ENCODE data around the gene MYOF.
"Not testable (repeated sequence)": the region's sequence is repeated elsewhere in the genome, so short reads cannot be mapped to it uniquely, and the experiment has no call there.

Gene MYOF

DNA sequence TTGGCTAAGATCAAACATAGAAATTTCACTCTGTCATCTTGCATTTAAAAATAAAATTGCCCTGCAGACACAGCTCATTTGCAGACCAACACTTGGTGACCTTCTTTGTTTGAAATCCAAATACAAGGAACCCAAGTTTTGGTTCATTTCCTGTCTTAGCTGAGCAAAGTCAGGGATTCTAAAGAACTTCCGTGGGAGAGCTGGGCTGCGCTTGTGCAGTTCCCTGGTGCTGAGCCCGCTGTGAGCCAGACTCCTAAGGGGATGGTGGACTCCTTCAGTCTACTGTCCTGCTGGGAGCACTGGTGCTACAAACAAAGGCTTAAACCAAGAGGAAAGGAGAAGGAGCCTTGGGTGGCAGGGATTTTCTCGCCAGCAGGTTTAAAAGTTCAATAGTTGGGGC is 60.0 kb downstream of the MYOF start:
- no peak for DNase-seq

DNA sequence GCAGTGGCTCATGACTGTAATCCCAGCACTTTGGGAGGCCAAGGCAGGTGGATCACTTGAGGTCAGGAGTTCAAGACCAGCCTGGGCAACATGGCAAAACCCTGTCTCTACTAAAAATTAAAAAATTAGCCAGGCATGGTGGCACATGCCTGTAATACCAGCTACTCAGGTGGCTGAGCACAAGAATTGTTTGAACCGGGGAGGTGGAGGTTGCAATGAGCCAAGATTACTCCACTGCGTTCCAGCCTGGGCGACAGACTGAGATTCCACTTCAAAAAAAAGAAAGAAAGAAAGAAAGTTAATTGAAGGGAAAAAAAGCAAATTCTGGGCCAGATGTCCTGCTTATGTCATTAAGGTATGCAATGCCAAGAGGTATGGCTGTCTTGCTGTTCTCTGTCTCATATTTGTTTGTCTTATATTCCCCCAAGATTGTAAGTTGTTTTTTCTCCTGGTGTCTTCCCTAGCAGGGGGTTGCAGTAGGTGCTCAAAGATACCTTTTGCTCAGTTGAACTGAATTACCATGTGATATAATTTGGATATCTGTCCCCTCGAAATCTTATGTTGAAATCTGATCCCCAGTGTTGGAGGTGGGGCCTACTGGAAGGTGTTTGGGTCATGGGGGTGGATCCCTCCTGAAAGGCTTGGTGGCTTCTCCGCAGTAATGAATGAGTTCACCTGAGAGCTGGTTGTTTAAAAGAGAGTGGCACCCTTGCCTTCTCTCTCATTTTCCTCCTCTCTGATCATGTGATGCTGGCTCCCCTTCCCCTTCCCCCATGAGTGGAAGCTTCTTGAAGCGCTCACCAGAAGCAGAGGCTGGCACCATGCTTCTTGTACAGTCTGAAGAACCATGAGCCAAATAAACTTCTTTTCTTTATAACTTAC is 60.9 kb downstream of the MYOF start:
- DNase-seq: no peak

DNA sequence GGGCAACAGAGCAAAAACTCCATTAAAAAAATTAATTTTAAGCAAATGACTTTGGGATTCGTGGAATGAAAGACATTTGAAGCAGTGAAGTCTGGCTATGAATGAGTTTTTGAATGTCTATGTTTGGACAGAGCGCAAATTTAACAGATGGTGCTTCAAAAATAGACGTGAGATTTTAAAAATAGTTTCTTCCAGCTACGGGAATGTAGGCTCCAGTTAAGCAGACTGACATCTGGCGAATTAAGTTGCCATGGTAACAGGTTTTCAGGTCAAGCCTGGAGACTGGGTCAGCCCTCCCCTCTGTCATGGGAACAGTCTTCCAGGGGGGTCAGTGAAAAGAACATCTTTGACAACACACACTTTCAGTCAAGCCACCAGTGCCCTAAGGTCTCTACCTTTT is 62.0 kb downstream of the MYOF start:
- DNase-seq: no peak

DNA sequence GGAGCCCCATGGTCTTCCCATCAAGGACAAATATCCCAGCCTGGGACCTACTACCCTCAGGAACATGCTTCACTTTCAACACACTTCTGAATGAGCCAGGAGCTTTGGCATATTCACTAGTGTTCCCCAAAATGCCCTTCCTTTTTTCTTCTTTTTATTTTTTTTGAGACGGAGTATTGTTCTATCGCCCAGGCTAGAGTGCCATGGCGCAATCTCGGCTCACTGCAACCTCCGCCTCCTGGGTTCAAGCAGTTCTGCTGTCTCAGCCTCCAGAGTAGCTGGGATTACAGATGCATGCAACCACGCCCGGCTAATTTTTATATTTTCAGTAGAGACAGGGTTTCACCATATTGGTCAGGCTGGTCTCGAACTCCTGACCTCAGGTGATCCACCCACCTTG is 63.1 kb downstream of the MYOF start:
- DNase-seq: not testable (repeated sequence)

DNA sequence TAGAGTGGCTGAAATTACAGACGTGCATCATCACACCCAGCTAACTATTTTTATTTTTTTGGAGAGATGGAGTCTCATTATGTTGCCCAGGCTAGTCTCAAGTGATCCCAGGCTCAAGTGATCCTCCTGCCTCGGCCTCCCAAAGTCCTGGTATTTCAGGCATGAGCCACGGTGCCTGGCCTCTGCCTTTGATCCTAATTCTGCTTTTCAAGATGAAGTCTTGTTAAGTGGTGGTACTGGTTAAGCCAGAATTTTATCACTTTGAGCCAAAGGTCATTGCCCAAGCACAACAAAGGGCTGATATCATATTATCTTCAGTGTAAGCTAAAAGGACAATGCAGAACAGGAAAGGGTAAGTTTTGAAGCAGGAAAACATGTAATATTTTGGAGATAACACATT is 64.2 kb downstream of the MYOF start:
- no peak for DNase-seq

DNA sequence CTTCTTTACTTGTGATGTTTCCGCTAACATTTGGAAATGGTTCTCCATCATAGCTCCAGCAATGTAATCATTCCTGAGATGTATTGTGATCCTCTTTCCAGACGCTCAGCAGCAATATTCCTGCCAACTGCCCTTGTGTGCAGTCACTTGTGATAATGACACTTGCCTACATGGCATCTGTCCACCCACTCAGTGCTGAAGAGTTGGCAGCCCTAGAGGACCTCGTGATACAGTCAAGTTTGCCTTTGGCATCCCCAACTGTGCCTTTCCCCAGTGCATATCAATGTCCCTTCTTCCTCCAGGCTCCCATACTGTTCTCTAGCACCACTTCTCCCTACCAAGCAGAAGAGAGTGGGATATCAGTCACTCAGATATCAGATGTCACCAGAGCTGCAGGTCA is 64.9 kb downstream of the MYOF start:
- DNase-seq: no peak

DNA sequence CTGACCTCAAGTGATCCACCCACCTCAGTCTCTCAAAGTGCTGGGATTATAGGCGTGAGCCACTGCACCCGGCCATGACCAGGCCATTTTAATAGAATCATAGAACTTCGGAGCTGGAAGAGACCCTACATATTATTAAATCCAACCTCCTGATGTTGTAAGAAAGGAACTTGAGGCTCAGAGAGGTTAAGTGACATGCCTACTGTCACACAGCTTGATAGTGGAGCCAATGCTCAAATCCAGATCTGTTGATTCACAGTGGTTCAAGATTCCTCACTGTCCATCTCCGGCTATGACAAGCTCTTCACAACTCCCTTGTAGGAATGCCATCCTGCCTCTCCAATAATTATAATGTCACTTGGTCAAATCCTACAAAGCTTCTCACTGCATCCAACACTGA is 65.3 kb downstream of the MYOF start:
- DNase-seq: no peak

DNA sequence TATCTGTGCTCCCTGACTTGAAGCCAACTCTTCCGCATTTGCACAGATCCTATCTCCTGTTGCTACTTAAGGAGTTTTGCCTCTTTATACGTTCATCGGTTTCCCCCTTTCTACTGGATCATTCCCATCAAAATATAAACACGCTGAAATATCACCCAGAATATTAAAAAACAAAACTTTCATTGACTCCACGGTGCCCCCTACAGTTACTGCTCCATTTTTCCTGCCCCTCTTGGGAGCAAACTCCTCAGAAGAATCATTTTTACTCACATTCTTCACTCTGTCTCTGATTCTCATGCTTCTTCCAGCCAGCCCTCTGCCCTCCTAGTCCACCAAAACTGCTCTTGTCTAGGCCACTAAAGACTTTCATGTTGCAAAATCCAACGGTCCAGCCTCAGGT is 66.4 kb downstream of the MYOF start:
- DNase-seq: no peak

DNA sequence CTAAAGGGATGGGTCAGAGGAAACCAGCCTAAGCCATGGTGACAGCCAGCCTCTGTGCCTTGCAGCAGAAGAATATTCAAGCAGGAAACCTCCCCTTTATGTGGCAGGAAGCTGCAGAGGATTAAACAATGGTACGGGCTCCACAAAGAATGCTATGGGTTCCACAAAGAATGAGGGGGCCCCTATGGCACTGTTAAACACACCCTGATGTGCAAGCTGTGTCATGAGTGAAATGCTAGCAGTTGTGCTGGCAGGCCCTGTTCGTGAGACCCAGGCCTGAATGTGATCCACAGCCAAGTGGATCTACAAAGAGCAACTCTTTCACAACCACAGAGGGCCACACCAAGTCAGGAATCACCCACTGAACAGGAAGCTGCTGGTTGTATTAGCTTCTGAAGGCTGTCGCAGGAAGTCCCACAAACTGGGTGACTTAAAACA is 68.9 kb downstream of the MYOF start:
- DNase-seq: peak; percentile 17

DNA sequence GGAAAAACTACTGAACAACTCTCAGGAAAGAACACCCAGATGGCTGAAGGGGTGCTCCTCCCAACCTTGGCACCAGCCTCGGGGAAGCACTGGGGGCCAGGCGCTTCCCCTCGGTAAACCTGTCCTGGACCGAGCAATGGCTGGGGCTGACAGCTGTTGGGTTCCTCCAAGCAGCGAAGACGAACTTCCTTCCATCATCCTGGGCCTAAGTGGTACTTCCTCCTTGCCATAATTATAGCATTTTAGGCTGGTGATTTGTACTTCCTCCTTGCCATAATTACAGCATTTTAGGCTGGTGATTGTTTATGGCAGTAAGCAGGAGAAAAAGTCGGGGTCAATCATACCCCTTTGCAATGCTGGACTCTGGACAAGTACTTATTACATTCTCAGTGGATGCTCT is 69.3 kb downstream of the MYOF start:
- DNase-seq: no peak

DNA sequence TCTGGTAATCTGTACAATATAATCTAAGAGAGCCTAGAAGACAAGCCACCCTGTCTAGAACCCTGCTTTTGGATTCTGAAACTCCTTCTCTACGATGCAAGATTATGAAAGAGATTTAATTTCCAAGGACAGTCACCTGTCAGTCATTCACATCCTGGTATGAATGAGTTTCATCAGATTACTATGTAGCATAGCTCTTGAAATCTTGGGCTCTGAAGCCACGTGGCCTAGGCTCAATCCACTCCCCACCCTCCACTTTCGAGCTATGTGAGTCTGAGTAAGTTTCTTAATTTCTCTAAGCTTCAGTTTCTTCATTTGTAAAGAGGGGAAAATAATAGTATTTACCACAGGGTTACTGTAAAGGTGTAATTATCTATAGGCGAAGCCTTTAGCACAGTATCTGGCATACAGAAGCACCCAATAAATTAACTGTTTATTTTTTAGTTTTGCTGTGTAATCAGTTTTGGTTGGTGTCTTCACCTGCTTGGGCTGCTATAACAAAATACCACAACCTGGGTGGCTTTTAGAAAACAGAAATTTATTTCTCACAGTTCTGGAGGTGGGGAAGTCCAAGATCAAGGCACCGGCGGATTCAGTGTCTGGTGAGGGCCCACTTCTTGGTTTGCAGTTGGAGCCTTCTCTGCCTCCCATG is 71.3 kb downstream of the MYOF start:
- no peak for DNase-seq

DNA sequence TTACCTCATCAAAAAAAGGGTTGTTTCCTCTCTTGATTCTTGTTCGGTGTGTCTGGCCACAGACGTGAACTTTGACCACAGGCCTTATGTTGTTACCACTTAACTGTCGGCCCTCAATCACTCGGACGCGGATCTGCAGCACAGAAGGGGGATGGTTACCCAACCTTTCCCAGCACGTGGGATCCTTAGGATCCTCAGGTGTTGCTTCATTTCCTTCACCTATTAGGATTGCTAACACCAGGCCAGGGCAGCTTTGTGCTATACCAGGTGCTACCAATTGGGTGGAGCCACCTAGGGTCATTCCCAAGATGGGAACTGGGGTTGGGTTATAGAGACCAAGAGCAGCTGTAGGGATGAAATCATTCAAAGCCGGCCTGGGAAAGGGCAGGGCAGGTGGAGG is 73.4 kb downstream of the MYOF start:
- DNase-seq: no peak

DNA sequence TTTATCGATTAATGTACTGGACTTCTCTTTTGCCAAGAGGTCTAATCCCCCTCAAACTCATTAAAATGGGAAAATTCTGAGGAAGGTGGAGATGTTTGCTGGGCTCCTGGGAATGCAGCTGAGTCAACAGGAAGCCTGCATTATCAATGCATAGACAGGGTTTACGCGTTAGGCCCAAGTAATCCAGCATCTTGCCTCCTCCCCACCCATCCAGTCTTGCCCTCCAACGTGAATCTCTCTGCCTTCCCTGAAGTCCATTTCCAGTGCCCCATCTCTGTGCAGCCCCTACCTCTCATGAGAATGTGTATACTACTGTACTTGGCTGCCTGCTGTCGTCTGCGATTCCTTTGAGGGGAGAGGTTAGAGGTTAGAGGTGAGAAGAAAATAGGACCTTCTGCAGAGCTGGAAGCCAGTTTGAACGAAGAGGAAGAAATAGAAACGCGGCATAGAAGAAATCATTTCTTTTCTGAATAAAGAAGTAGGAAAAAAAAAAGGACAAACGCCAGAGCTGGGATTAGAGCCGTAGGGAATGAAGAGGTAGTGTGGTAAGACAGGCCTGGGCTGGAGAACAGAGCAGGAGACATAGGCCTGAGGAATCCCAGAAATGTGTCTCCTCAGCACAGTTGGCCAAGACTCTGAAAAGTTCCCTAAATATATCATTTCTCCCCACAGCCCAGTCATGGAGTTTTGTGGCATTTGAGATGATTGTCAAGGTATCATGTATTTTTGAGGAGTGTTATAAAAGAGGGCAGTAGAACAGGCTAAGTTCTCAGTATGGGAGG is 75.6 kb downstream of the MYOF start:
- DNase-seq: no peak

DNA sequence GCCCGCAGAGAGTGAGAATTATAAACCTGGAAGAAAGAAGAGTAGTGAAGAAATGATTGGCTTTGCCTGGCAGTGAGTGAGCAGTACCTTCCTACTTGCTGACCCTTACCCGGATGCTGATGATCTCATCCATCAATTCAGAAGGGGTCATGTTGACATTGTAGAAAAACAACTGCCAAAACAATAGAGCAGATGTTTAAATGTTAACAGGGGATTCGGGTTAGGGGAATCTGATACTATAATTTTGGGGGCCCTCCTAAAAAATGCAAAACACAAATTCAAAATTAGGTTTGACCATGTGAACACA is 78.1 kb downstream of the MYOF start:
- no peak for DNase-seq

DNA sequence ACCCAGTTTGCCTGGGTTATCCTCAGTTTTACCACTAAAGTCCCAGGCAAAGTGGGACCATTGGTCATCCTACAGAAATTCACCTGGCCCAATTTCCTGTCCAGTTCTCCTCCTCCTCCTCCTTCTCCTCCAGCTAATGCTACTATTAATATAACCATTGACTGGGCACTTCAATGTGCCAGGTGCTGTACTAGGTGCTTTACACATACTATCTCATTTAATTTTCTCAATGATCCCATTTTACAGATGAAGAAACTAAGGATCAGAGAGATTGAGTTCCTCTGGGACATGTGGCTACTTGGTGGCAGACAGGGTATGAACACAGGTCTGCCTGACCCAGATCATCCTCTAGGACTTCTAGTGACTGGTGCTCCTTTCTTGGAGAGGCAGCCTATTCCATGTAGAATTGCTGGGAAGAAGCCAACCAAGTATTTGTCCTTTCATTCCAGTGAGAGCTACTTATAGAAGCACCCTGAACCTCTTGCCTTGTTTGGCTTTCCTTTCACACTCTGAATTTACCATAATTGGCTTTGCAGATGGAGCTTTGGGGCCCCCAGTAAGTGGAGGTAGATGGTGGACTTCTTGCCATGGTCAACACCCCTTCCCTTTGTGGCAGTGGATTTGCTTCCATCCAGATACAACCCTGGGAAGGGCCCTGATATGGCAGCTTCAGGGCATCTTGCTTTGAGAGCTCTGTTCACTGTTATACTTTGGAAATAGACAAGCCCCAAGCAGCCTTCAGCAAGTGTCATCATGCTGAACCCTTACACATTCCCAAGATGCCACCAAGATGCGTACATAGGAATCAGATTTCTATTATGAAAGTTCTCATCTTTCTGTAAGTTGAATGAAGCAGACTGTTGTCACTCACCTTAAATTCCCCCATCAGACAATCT is 78.7 kb downstream of the MYOF start:
- DNase-seq: no peak

DNA sequence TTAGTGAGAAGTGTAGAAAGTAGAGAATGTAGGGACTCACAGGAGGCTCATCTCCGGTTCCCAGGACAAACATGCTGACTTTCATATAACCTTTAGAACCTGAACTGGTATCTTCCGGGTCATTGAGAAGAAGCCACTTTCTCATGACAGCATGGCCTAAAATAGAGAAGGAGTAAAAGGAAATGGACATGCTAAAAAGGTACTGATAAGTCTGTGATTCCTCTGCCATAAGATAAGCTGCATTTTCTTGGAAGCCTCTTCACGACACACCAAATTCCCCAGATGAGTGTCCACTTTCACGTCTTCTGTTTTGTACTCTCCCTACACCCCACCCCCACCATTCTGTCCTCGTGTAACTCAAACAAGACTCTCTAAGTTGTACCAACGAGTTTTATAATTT is 79.9 kb downstream of the MYOF start:
- no peak for DNase-seq

DNA sequence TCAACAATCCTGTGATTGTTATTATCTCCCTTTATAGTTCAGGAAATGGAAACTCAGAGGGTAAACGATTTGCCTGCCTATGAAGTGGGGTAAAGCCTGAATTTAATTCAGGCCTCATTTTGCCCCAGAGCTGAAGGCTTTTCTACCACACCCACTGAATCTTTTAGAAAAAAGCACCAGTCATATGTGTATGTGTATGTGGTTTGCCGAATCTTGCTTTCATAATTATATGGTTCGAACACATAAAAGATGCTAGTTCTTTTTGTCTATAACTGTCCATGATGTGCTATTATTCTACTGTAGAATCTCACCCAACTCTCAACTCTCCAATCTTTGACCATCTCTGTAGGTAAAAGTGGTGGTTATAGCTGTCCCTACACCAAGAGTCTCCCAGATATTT is 83.6 kb downstream of the MYOF start:
- no peak for DNase-seq

DNA sequence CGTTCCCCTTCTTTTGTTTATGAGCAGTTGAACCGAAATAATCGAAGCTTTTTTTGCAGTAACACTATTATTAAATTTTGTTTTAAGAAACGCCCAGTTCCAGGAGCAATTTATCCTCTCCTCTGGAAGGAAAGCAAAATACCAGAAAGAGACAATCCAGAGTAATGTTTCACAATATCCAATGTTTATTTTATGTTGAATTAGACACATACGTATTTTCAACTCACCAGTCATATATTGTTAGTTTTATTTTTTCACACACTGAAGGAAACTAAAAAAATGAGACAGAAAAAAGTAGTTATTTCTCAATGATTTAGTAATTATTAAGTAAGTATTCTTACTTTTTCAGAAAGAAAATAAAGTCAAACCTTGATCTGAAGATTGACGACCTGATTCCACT is 85.1 kb downstream of the MYOF start:
- no peak for DNase-seq

DNA sequence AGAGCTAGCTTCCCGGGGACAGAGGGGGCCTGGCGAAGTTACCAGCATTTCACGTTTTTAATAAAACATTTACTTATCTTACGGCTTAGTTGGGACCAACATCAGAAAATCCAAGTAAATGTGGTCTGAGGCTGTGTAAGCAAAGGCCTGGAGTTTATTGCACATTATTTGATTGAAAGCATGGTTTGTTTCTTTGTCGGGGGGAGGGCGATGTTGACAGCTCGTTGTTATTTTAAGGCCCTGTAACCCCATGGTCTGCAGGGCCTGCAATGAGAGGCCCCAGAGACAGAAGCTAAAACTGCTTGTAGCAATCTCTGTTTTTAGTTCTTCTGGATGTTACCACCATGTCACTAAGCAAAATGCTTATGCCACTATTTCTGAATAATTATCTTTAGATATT is 88.9 kb downstream of the MYOF start:
- no peak for DNase-seq

DNA sequence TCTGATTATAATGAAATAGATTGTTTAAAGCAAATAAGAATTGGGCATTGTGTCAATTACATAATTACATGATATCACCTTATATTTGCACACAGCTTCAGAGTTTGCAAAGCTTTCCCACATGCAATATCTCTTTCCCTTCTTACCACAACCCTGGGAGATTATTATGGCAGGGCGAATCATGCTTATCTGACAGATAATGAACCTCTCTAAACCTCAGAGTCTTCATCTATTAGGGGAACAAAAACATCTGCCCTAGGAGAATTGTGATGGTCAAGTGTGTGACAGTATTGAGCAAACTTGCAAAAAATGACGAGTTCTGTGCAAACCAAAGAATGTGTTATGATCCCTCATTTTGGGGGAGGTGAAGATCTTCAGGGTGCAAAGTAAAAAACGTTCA is 90.0 kb downstream of the MYOF start:
- no peak for DNase-seq

DNA sequence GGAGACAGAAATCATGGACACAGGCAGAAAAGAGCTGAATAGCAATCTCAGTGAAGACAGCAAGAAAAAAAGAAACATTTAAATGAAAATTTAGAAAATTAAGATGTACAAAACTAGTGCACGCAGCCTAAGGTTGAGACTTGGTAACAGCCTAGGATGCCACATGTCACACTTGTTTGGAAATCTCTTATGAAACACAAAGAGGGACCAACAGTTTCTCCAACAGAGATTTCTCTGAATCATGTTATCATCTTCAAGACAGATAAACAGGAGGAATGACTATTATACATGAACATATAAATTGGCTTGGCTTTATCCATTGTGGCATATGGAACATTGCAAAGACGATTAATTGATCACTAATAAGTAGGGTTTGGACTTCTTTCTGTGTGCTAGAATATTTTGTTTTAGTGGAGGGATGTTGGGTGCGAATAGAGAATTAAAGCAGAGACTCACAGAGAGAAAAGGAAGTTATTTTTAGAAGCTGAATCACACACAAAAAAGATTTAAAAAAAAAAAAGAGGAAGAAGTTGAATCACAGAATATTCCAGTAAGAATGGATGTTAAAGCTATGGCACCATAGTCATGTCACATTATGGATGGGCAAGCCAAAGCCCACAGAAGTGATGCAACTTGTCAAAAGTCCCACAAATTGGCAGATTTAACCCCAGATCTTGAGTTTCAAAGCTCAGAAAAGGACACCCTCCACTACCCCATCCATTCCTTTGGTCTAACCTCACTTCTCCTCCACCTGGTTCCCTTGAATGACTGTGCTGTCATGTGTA is 91.6 kb downstream of the MYOF start:
- no peak for DNase-seq
